Duodenal mucosa (tissue), 2 donors: ENCODE measurements around the gene MOCS1.

Experiments used
- H3K27ac ChIP-seq: one replicate; pipeline ENCODE4 v1.7.0; 2013; ENCODE audit warnings: low read depth, low read length
- H3K27me3 ChIP-seq, 2 donors: one replicate each; pipeline ENCODE4 v1.7.0; 2013; ENCODE audit warnings: low read length in 2 of 2, control low read depth in 1 of 2; ENCODE audit not compliant: insufficient read depth in 2 of 2, control insufficient read depth in 1 of 2
- H3K36me3 ChIP-seq, 2 donors: one replicate each; pipeline ENCODE4 v1.7.0; 2013; ENCODE audit warnings: low read length in 2 of 2, control low read depth in 1 of 2; ENCODE audit not compliant: insufficient read depth in 2 of 2, control insufficient read depth in 1 of 2
- H3K4me1 ChIP-seq, 2 donors: one replicate each; pipeline ENCODE4 v1.7.0; 2013; ENCODE audit warnings: low read length in 2 of 2, control low read depth in 1 of 2; ENCODE audit not compliant: insufficient read depth in 2 of 2, control insufficient read depth in 1 of 2
- H3K4me3 ChIP-seq, 2 donors: one replicate each; pipeline ENCODE4 v1.7.0; 2013; ENCODE audit warnings: low read length in 2 of 2, low read depth in 1 of 2
- H3K9ac ChIP-seq, 2 donors: one replicate each; pipeline ENCODE4 v1.7.0; 2013; ENCODE audit warnings: low read length in 2 of 2, low read depth in 1 of 2
- H3K9me3 ChIP-seq, 2 donors: one replicate each; pipeline ENCODE4 v1.7.0; 2013; ENCODE audit warnings: low read length in 2 of 2, control low read depth in 1 of 2; ENCODE audit not compliant: control insufficient read depth in 1 of 2

Gene MOCS1

GRCh38 chr6:39906318-39906761 lies 27.9 kb downstream of the MOCS1 start:
- no peaks in the 10 kb centered on the region for H3K27me3 ChIP-seq
- H3K4me3 ChIP-seq: no peak overlapping the region
- no peak overlapping the region for H3K27ac ChIP-seq
- H3K36me3 ChIP-seq: peaks cover 0 to 45% of the 10 kb centered on the region in 2 donors
- no peaks in the 10 kb centered on the region for H3K9me3 ChIP-seq
- no peaks in the 10 kb centered on the region for H3K4me1 ChIP-seq
- no peak overlapping the region for H3K9ac ChIP-seq

- no peak overlapping the region for H3K9ac ChIP-seq
- H3K4me1 ChIP-seq: no peaks in the 10 kb centered on the region
- no peak overlapping the region for H3K27ac ChIP-seq
- no peaks in the 10 kb centered on the region for H3K9me3 ChIP-seq
- H3K36me3 ChIP-seq: peaks cover 0 to 42% of the 10 kb centered on the region in 2 donors
- H3K27me3 ChIP-seq: no peaks in the 10 kb centered on the region
- no peak overlapping the region for H3K4me3 ChIP-seq
Observed at GRCh38 chr6:39905640-39905975, 28.7 kb downstream of the MOCS1 start.

- H3K9ac ChIP-seq: no peak overlapping the region
- no peaks in the 10 kb centered on the region for H3K27me3 ChIP-seq
- H3K4me1 ChIP-seq: no peaks in the 10 kb centered on the region
- no peaks in the 10 kb centered on the region for H3K9me3 ChIP-seq
- peaks cover 0 to 37% of the 10 kb centered on the region in 2 donors for H3K36me3 ChIP-seq
- no peak overlapping the region for H3K27ac ChIP-seq
- no peak overlapping the region for H3K4me3 ChIP-seq
Observed at GRCh38 chr6:39904946-39905639, 29.2 kb downstream of the MOCS1 start.

GRCh38 chr6:39903656-39904055 lies 30.6 kb downstream of the MOCS1 start:
- Histone ChIP-seq H3K9ac (no peak overlapping the region), H3K36me3 (peaks cover 0 to 31% of the 10 kb centered on the region in 2 donors), H3K27ac (no peak overlapping the region), H3K4me3 (no peak overlapping the region), H3K27me3 (peaks cover 0 to 4% of the 10 kb centered on the region in 2 donors), H3K4me1 (no peaks in the 10 kb centered on the region), H3K9me3 (no peaks in the 10 kb centered on the region)

GRCh38 chr6:39902786-39903465 lies 31.3 kb downstream of the MOCS1 start:
- Histone ChIP-seq H3K36me3 (peaks cover 0 to 25% of the 10 kb centered on the region in 2 donors), H3K9me3 (no peaks in the 10 kb centered on the region)

GRCh38 chr6:39902136-39902535 lies 32.1 kb downstream of the MOCS1 start:
- no peak overlapping the region for H3K27ac ChIP-seq
- peaks cover 0 to 27% of the 10 kb centered on the region in 2 donors for H3K36me3 ChIP-seq

More at GRCh38 chr6:39902786-39903465, 31.3 kb downstream of the MOCS1 start:
- Histone ChIP-seq H3K27ac (no peak overlapping the region), H3K4me3 (no peak overlapping the region), H3K4me1 (peaks cover 0 to 4% of the 10 kb centered on the region in 2 donors), H3K27me3 (peaks cover 0 to 4% of the 10 kb centered on the region in 2 donors), H3K9ac (no peak overlapping the region)

GRCh38 chr6:39901670-39902069 lies 32.6 kb downstream of the MOCS1 start:
- H3K27me3 ChIP-seq: peaks cover 0 to 4% of the 10 kb centered on the region in 2 donors
- H3K27ac ChIP-seq: no peak overlapping the region
- peaks cover 0 to 27% of the 10 kb centered on the region in 2 donors for H3K36me3 ChIP-seq
- H3K4me3 ChIP-seq: no peak overlapping the region
- no peak overlapping the region for H3K9ac ChIP-seq
- no peaks in the 10 kb centered on the region for H3K9me3 ChIP-seq
- peaks cover 0 to 5% of the 10 kb centered on the region in 2 donors for H3K4me1 ChIP-seq

More at GRCh38 chr6:39902136-39902535, 32.1 kb downstream of the MOCS1 start:
- peaks cover 0 to 5% of the 10 kb centered on the region in 2 donors for H3K4me1 ChIP-seq
- H3K9me3 ChIP-seq: no peaks in the 10 kb centered on the region
- no peak overlapping the region for H3K9ac ChIP-seq
- peaks cover 0 to 4% of the 10 kb centered on the region in 2 donors for H3K27me3 ChIP-seq
- no peak overlapping the region for H3K4me3 ChIP-seq

- H3K9me3 ChIP-seq: no peaks in the 10 kb centered on the region
- H3K27ac ChIP-seq: no peak overlapping the region
- no peak overlapping the region for H3K4me3 ChIP-seq
- H3K4me1 ChIP-seq: peaks cover 0 to 5% of the 10 kb centered on the region in 2 donors
- peaks cover 0 to 24% of the 10 kb centered on the region in 2 donors for H3K36me3 ChIP-seq
- H3K9ac ChIP-seq: no peak overlapping the region
- H3K27me3 ChIP-seq: peaks cover 0 to 4% of the 10 kb centered on the region in 2 donors
Observed at GRCh38 chr6:39901116-39901655, 33.1 kb downstream of the MOCS1 start.

GRCh38 chr6:39899554-39900295 lies 34.5 kb downstream of the MOCS1 start:
- H3K36me3 ChIP-seq: peaks cover 0 to 11% of the 10 kb centered on the region in 2 donors

More at GRCh38 chr6:39899554-39900295, 34.5 kb downstream of the MOCS1 start:
- Histone ChIP-seq H3K4me1 (peaks cover 0 to 5% of the 10 kb centered on the region in 2 donors), H3K4me3 (no peak overlapping the region), H3K27ac (no peak overlapping the region), H3K27me3 (peaks cover 0 to 4% of the 10 kb centered on the region in 2 donors), H3K9me3 (no peaks in the 10 kb centered on the region), H3K9ac (no peak overlapping the region)
